Fibroblast of the aortic adventitia (primary cell): ENCODE measurements around the gene MGMT. TPM values are rescaled to one million over a fixed set of nuclear protein-coding genes. Genes with fewer than 3 reads are reported as not detected.
A peak's percentile ranks its signal among the peaks of the same experiment; 100 is the strongest.

ENCODE experiments used
- DNase-seq: peaks from one replicate; pipeline ENCODE4 v3.0.0-alpha.2; 2010; ENCODE audit warnings: low read depth
- H3K4me3 ChIP-seq: 2 replicates; pipeline ENCODE4 v1.5.1; 2011; ENCODE audit warnings: low read depth, mild to moderate bottlenecking, control low read depth, low read length, moderate library complexity
- total RNA-seq: library from RNA; depleted of rRNA; stranded (reverse); fragments of >200 nt; gene quantifications from 2 replicates; pipeline ENCODE4 v1.2.3, GENCODE V29; 2012; ENCODE audit warnings: low replicate concordance
- TF ChIP-seq, protein P1 (sequence below): IDR thresholded peaks from 2 replicates; pipeline ENCODE4 v1.5.1; 2011; ENCODE audit warnings: mild to moderate bottlenecking, low read length, control low read depth, inconsistent platforms; ENCODE audit not compliant: insufficient read depth

The MGMT gene
- total RNA-seq, 1 donor, result 21.8 TPM

DNA sequence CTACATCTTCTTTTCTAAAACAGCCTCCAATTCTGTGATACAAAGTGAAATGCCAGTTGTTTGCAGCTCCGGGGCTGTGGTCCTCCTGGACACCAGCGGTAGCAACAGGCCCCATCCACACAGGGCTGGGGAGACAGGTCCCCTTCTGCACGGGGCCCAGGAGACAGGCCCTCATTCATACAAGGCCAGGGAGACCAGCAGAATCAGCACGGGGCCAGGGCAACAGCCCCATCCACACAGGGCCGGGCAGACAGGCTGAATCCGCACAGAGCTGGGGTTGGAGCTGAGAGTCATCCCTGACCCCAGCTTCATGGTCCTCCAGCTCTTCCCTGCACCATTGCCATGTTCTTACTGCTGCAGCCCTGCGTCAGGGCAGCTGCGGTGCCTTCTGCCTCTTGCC lies 238.6 kb downstream of the MGMT start:
- no peak for DNase-seq
- TF ChIP-seq, protein P1, sequence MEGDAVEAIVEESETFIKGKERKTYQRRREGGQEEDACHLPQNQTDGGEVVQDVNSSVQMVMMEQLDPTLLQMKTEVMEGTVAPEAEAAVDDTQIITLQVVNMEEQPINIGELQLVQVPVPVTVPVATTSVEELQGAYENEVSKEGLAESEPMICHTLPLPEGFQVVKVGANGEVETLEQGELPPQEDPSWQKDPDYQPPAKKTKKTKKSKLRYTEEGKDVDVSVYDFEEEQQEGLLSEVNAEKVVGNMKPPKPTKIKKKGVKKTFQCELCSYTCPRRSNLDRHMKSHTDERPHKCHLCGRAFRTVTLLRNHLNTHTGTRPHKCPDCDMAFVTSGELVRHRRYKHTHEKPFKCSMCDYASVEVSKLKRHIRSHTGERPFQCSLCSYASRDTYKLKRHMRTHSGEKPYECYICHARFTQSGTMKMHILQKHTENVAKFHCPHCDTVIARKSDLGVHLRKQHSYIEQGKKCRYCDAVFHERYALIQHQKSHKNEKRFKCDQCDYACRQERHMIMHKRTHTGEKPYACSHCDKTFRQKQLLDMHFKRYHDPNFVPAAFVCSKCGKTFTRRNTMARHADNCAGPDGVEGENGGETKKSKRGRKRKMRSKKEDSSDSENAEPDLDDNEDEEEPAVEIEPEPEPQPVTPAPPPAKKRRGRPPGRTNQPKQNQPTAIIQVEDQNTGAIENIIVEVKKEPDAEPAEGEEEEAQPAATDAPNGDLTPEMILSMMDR, result no peak
- no peak overlapping the region for H3K4me3 ChIP-seq

DNA sequence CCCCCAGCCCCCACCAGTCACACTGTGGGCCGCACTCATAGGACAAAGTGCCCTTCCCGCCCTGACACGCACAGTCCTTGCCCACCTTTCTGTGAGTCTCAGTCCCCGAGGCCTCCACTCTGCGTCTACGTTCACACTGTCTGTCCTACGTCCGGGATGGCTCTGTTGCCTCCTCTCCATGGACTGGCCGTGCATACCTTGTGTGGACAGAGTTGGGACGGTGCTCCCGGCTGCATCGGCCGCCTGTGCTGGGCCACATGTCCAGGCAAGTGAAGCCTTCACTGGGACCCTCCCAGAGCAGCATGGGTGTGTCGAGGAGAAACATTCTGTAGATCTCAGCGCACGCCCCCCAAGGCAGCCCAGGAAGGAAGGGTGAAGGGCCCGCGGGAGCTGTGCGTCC lies 239.0 kb downstream of the MGMT start:
- H3K4me3 ChIP-seq, result no peak overlapping the region
- TF ChIP-seq, protein P1, result no peak
- DNase-seq, result no peak

DNA sequence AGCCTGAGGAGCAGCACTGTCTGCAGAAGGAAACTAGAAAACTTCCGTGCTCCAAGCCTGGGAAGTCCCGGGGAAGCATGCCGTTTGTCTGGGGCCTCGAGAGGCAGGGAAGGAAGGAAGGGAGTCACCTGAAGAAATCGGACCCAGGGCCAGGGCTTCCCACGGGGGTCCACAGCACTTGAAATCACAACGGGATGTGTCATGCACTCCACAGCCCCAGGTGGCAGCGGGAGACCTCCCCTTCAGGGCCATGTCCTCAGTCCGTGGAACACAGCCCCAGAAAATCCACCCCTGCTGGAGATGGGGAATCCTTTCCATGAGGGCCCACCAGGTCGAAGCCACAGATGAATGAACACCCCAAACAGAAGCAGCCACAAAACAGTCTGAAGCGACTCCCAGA lies 239.5 kb downstream of the MGMT start:
- DNase-seq, result no peak
- H3K4me3 ChIP-seq, result no peak overlapping the region
- TF ChIP-seq, protein P1, result no peak

DNA sequence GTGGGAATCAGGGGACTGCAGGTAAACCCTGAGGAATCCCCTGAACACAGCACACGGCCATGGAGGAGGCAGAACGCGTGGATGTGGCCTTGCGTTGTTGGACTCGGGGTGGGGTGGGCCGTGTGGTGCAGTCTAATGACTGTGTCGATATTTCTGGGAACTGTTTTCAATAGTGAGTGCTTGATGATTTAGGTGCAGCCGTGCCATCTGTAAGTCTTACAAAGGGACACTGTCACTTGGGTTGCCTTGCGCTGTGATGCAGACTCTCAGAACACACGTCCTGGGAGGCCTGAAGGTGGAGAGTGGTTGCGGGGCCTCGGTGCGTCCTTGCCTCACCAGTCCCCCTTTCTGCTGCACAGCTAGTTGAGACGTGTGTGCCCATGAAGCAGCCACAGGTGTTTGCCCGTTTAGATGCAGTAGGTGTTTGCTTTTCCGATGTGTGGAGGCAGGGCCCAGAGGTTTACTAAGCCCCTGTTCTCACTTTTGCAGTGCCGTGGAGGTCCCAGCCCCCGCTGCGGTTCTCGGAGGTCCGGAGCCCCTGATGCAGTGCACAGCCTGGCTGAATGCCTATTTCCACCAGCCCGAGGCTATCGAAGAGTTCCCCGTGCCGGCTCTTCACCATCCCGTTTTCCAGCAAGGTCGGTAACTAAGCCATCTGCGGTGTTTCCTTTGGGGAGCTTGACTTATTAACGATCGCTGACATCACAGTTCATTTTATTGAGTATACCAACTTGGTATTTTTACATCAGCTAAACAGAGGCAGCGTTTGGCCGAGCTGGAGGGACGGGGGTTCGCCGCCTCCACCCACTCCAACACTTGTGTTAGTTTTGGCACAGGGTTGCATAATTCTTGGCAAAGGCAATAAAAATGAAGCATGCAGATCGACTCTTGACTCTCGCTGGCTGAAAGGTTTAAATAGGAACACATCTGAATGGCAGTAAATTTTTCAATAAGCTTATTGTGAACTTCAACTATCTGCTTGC lies 240.7 kb downstream of the MGMT start:
- H3K4me3 ChIP-seq, result no peak overlapping the region
- peak; percentile 83 for DNase-seq

DNA sequence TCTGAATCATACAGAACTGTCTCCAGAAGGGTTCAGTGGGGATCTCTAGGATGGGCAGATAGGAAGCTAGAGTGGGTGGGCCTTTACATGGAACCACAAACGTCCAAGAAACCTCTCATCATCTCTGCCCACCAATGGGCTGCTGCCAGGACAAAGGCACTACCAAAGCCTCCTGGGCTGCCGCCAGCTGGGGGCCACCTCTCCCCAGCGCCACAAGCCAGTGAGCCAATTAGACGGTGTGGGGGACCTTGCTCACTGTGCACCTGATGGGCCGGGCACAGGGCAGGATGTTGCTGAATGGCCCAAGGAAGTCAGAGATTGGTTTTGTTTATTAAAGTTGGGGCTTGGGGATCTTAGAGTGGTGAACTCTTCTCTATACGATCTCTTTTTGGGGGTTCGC lies 242.1 kb downstream of the MGMT start:
- DNase-seq, result no peak
- TF ChIP-seq, protein P1, result no peak

More for the DNA sequence above, 240.7 kb downstream of the MGMT start:
- TF ChIP-seq, protein P1, result no peak

DNA sequence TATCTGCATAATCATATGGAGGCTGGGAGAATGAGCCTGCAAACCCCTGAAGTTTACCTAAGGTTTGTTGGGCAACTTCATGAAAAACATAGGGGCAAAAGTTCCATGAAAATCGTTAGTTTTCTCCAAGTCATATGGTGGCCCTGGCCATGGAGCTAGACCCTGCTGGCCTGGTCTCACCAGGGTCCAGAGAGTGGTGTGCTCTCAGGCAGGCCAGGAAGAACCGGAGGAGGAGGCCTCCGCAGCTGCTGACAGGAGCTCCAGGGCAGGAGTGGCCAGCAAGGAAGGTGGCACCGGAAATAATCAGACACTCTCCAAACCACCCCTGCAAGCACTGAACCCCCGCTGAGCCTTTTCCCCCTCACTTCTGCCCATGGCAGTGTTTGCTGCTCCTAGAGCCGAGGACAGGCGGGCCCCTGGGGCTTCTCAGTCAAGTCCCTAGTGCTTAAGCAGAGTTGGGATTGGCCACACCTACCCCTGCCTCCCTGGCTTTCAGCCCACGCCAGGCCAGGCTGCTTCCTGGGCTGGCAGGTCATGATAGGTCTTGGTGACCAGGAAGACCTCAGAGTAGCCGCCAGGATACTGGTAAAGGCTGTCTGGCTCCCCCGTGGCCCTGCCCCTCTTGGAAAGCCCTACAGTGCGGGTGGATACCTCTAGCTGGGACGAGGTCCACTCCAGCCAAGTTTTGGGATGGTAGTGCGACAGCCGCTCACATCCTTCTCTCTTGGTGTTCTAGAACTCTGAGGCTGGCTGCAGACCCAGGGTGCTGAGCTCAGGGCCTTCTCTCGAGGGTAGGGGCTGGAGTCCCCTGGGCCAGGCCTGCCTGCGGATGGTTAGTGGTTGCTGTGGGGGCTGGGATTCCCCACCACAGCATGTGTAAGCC lies 242.8 kb downstream of the MGMT start:
- DNase-seq, result no peak
- H3K4me3 ChIP-seq, result no peak overlapping the region
- TF ChIP-seq, protein P1, result no peak

More for the DNA sequence above, 242.1 kb downstream of the MGMT start:
- no peak overlapping the region for H3K4me3 ChIP-seq
